ENCODE measurements around the gene RERE. TPM values are rescaled to one million over a fixed set of nuclear protein-coding genes. Genes with fewer than 3 reads are reported as not detected.

Gene RERE
- total RNA-seq, 1 donor from 2014 or later: 139 TPM

DNA sequence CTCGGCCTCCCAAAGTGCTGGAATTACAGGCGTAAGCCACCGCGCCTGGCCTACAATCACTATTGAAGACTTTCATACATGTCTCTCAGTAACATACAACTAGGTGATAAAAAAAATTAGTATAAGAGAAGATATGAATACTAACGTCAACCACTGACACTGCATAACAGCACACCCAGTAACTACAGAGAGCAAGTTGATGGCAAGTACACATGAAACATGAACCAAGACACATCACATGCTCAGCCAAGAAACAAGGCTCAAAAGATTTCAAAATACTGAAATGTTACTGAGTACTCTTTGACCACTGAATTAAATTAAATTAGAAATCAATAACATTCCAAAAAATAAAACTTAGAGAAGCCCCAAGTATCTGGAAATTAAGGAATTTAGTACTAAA is 331.4 kb downstream of the RERE start:
- intact Hi-C loops (cut with micrococcal nuclease): no loop called here
- peaks cover 8% of the 10 kb centered on the region for H3K4me1 Mint-ChIP-seq (ENCODE audit: low read depth)
- no peak for DNase-seq (ENCODE audit: low spot score)
- H3K4me3 Mint-ChIP-seq (ENCODE audit: low read depth): no peak overlapping the region
- H3K27me3 Mint-ChIP-seq (ENCODE audit: low read depth): no peaks in the 10 kb centered on the region
- H3K27ac Mint-ChIP-seq: no peak overlapping the region
- no peaks in the 10 kb centered on the region for H3K9me3 Mint-ChIP-seq
- peaks cover 40% of the 10 kb centered on the region for H3K36me3 Mint-ChIP-seq (ENCODE audit: low read depth)

DNA sequence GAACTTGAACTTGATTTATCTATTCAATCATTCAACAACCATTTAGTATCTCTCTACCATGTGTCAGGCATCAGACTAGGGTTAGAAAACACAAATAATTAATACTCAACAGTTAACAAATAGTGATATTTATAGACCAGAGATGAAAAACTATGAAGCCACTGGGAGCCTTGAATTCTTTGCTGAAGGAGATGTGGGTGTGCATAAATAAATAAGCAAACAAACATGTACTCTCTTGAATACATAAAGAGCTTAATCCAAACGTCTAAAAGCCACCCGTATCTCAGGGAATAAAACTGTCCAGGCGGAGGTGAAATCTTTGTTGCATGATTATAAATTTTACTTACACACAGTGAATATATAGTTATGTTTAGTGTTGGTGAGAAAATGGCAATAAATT is 333.9 kb downstream of the RERE start:
- Mint-ChIP-seq H3K4me3 (ENCODE audit: low read depth) (no peak overlapping the region), H3K4me1 (ENCODE audit: low read depth) (peaks cover 20% of the 10 kb centered on the region), H3K9me3 (no peaks in the 10 kb centered on the region), H3K27ac (no peak overlapping the region), H3K36me3 (ENCODE audit: low read depth) (peaks cover 40% of the 10 kb centered on the region), H3K27me3 (ENCODE audit: low read depth) (no peaks in the 10 kb centered on the region)
- DNase-seq (ENCODE audit: low spot score): no peak
- intact Hi-C loops (cut with micrococcal nuclease): no loop called here

DNA sequence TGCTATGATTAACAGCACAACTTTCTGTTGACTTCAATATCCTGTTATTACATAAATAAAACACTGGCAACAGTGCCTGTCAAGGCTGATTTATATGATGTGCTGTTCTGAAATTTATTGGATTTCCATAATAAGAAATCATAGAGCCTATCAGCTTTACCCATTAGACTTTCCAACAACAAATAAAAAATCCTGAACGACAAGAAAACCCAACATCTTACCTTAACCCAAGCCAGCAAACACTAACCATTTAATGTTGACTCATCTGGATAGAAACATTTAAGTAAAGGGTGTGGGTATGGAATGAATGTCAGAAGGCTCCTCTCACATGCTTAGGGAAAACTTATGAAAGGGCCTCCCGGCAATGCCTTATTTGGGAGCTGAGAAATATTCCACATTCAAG is 334.5 kb downstream of the RERE start:
- no peaks in the 10 kb centered on the region for H3K27me3 Mint-ChIP-seq (ENCODE audit: low read depth)
- no peak overlapping the region for H3K4me3 Mint-ChIP-seq (ENCODE audit: low read depth)
- intact Hi-C loops (cut with micrococcal nuclease): no loop called here
- peaks cover 43% of the 10 kb centered on the region for H3K36me3 Mint-ChIP-seq (ENCODE audit: low read depth)
- no peak for DNase-seq (ENCODE audit: low spot score)
- no peaks in the 10 kb centered on the region for H3K9me3 Mint-ChIP-seq
- H3K4me1 Mint-ChIP-seq (ENCODE audit: low read depth): peaks cover 26% of the 10 kb centered on the region
- H3K27ac Mint-ChIP-seq: no peak overlapping the region

DNA sequence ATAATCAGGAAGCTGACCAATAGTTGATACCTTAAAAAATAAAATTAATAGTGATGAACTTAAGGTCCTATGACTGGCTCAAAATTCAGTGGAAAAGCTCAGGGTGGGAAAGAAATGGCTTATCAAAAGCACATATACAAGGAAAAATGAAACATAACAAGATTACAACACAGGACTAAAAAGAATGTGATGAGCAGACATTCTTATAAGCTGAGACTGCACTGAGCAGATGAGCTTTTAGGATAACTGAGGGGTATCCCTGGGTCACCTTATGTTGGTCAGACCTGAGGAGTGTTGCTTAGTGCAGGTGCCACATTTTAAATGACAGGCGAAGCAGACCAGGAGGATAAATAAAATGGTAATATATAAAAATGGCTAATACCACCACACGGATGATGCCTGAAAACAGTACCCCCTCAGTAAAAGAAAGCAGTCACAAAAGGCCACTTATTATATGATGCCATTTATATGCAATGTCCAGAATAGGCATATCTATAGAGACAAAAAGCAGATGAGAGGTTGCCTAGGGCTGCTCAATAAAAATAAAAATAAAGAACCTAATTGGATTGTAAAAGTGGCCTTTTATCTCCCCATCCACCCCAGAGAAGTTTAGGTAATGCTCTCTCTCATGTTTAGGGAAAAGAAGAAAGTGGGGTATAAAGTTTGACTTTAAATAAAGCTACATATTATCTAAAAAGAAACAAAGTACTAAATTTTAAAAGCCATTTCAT is 335.6 kb downstream of the RERE start:
- H3K4me1 Mint-ChIP-seq (ENCODE audit: low read depth): peaks cover 37% of the 10 kb centered on the region
- DNase-seq (ENCODE audit: low spot score): no peak
- H3K9me3 Mint-ChIP-seq: no peaks in the 10 kb centered on the region
- intact Hi-C loops (cut with micrococcal nuclease): no loop called here
- H3K27ac Mint-ChIP-seq: no peak overlapping the region
- no peak overlapping the region for H3K4me3 Mint-ChIP-seq (ENCODE audit: low read depth)
- H3K36me3 Mint-ChIP-seq (ENCODE audit: low read depth): peaks cover 44% of the 10 kb centered on the region
- no peaks in the 10 kb centered on the region for H3K27me3 Mint-ChIP-seq (ENCODE audit: low read depth)

DNA sequence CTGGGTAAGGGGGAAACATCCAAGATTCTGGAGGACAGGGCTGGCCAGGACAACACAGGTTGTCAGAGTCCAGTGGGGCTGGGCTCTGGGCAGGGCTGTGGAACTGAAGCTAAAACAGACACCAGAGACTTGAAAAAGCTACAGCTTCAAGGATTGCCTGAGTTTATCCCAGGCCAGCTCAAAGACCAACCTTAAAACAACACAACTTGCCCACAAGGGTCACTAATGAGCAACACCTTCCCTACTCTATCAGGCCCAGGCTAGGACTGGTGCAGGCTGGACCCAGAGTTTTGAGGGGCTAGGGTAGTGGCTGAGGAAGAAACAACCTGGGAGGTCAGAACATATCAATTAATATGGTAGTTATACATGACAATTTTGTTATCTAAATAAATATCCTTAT is 338.9 kb downstream of the RERE start:
- Mint-ChIP-seq H3K27me3 (ENCODE audit: low read depth) (no peaks in the 10 kb centered on the region), H3K9me3 (no peaks in the 10 kb centered on the region), H3K27ac (peak overlapping the region; percentile 88), H3K4me3 (ENCODE audit: low read depth) (no peak overlapping the region), H3K36me3 (ENCODE audit: low read depth) (peaks cover 39% of the 10 kb centered on the region), H3K4me1 (ENCODE audit: low read depth) (peaks cover 54% of the 10 kb centered on the region)
- intact Hi-C loops (cut with micrococcal nuclease): no loop called here
- no peak for DNase-seq (ENCODE audit: low spot score)

DNA sequence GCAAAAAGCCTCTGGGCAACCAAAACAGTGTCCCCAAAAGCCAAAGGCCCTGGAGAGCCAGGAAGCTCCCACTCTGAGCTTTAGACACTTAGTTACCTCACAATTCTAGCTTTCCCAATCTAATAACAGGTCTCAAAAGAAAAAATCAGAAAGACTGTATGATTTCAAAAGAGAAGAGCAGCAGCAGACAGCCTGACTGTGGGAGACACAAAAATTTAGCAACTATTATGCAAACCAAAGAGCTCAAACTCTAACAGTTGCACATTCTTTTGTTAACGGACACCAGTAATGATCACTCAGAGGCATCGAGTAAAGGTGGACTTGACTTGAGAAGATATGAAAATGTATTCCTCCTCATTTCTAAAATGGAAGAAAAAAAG is 339.5 kb downstream of the RERE start:
- Mint-ChIP-seq H3K4me3 (ENCODE audit: low read depth) (no peak overlapping the region), H3K9me3 (no peaks in the 10 kb centered on the region), H3K27me3 (ENCODE audit: low read depth) (no peaks in the 10 kb centered on the region), H3K27ac (peak overlapping the region; percentile 88), H3K4me1 (ENCODE audit: low read depth) (peaks cover 57% of the 10 kb centered on the region), H3K36me3 (ENCODE audit: low read depth) (peaks cover 35% of the 10 kb centered on the region)
- intact Hi-C loops (cut with micrococcal nuclease): loop anchor here (1.0 kb wide), 7 partner anchors 18 to 82 kb away; no protein-coding TSS in a partner anchor
- DNase-seq (ENCODE audit: low spot score): no peak

DNA sequence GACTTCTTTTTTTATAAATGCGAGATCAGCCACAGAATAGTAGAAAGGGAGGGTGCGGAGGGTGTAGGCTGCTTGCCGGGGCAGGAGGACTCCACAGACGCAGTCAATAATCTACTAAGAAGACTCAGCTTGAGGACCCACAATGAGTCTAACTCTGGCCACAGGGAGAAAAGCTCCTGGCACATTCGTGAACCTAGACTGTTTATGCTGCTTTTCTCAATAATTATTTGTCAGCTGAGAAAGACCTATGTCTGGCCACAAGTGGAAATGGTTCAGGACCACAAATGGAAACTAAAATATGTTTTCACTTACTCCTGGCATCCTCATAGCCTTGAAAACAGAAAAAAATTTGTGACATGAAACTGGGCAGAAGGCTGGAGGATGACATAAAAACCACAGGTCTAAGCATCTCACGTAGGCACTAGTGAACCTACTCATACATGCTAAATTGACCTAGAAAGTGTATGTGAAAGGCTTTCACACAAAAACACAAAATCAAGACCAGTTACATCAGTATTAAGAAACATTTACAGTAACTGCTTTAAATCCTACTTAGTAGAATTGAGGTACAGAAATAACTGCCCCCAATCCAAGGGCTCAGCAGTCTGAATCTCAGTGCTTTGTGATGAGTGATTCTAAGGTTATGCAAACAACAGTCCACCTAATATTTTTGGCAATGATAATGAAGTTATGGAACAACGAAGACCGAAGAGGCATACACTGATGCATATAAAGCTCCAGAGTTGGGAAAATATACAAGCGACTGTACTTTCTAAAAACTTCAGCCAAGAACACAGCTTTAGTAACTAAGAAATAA is 340.1 kb downstream of the RERE start:
- Mint-ChIP-seq H3K36me3 (ENCODE audit: low read depth) (peaks cover 35% of the 10 kb centered on the region), H3K27me3 (ENCODE audit: low read depth) (no peaks in the 10 kb centered on the region), H3K4me1 (ENCODE audit: low read depth) (peaks cover 62% of the 10 kb centered on the region), H3K9me3 (no peaks in the 10 kb centered on the region), H3K4me3 (ENCODE audit: low read depth) (peak overlapping the region; percentile 47), H3K27ac (peak overlapping the region; percentile 88)
- intact Hi-C loops (cut with micrococcal nuclease): loop anchor here (1.0 kb wide), 7 partner anchors 19 to 83 kb away; no protein-coding TSS in a partner anchor
- no peak for DNase-seq (ENCODE audit: low spot score)

DNA sequence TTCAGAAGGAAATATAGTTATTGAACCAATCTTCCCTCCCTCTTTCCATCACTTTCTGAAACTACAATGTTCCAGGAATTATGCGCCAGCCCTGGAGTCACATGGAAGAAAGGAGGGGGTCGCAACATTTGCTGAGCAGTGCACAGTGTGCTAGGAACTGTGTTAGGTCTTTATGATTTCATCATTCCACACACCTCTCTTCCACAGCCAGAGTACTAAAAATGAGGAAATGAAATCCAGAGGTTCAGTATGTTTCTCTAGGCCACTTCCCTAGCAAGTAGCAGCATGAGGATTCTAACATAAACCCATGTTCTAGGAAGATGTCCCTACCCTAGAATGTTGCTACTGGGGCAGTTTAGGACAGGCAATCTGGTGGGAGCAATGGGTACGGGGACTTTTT is 341.4 kb downstream of the RERE start:
- H3K4me3 Mint-ChIP-seq (ENCODE audit: low read depth): no peak overlapping the region
- intact Hi-C loops (cut with micrococcal nuclease): no loop called here
- no peak overlapping the region for H3K27ac Mint-ChIP-seq
- no peak for DNase-seq (ENCODE audit: low spot score)
- H3K36me3 Mint-ChIP-seq (ENCODE audit: low read depth): peaks cover 33% of the 10 kb centered on the region
- peaks cover 65% of the 10 kb centered on the region for H3K4me1 Mint-ChIP-seq (ENCODE audit: low read depth)
- no peaks in the 10 kb centered on the region for H3K27me3 Mint-ChIP-seq (ENCODE audit: low read depth)
- no peaks in the 10 kb centered on the region for H3K9me3 Mint-ChIP-seq

DNA sequence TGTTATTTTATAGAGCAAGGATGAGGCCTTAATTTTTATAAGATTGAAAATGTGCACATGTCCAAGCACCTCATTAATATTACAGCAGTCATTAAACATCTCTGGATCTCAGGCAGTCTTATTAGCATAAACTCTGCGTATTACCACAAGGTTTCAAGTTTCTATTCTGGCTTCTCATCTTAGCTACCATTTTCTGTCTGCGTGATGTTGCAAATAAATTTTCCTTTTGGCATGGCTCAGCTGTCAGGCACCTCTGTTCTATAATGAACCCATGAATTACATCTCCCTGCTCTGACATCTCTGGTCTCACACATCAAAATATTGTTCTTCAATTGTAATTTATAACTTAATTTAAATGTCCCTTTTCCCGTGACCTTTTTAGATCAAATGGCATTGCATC is 343.1 kb downstream of the RERE start:
- H3K27me3 Mint-ChIP-seq (ENCODE audit: low read depth): no peaks in the 10 kb centered on the region
- H3K4me3 Mint-ChIP-seq (ENCODE audit: low read depth): no peak overlapping the region
- no peak overlapping the region for H3K27ac Mint-ChIP-seq
- no peaks in the 10 kb centered on the region for H3K9me3 Mint-ChIP-seq
- peaks cover 30% of the 10 kb centered on the region for H3K36me3 Mint-ChIP-seq (ENCODE audit: low read depth)
- intact Hi-C loops (cut with micrococcal nuclease): no loop called here
- DNase-seq (ENCODE audit: low spot score): no peak
- H3K4me1 Mint-ChIP-seq (ENCODE audit: low read depth): peaks cover 56% of the 10 kb centered on the region

DNA sequence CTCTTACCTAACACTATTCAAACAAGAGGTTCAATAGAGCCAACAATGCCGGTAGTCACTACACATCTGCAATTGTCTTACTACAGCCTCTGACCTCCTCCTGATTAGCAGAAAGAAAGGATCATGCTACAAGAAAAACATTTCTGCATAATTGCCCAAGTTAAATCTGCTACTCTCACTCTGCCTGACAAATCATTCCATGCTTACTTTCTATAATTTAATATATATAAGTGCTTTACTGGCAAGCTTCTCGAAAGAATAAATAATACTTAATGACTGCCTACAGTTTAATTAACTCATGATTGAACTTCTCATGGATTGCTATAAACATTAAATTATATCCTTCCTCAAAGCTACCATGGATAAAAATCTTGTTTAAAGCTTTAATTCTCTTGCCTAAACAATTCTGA is 343.5 kb downstream of the RERE start:
- Mint-ChIP-seq H3K4me3 (ENCODE audit: low read depth) (no peak overlapping the region), H3K4me1 (ENCODE audit: low read depth) (peaks cover 54% of the 10 kb centered on the region), H3K9me3 (no peaks in the 10 kb centered on the region), H3K27ac (no peak overlapping the region), H3K36me3 (ENCODE audit: low read depth) (peaks cover 28% of the 10 kb centered on the region), H3K27me3 (ENCODE audit: low read depth) (no peaks in the 10 kb centered on the region)
- DNase-seq (ENCODE audit: low spot score): no peak
- intact Hi-C loops (cut with micrococcal nuclease): loop anchor here (2.0 kb wide), 1 partner anchor 37 kb away; no protein-coding TSS in a partner anchor

DNA sequence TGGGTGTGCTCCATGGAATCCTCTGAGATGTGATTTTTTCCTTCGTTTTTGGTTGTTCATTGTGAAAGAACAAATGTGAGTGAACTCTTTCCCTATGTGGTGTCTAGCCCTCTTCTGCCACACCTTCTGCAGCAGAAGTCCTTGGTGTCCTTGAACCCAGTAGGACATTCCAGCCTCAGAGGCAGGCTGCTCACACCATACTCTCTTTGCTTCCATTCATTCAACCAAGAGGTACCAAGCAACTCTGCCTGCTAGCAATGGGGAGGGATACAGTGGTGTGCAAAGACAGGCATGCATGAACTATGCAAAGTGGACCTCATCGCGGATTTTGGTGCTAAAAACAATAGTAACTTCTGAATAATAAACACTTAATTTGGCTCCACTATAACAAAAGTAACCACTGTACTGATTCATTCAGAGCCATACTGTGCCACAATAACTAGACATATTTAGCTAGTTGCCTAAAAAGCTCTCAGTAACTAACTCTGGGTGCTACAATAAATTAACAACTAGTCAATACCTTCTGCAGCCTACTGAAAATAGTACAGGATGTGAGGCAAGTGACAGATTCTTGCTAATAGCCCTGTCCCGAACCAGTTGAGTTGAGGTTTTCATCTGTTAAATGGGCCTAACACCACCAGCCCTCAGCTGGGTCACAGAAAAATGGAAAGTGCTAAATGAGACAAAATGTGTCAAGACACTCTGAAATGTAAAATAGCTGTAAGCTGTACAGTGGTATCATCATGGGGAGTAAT is 344.1 kb downstream of the RERE start:
- Mint-ChIP-seq H3K9me3 (no peaks in the 10 kb centered on the region), H3K4me3 (ENCODE audit: low read depth) (no peak overlapping the region), H3K4me1 (ENCODE audit: low read depth) (peaks cover 50% of the 10 kb centered on the region), H3K27me3 (ENCODE audit: low read depth) (no peaks in the 10 kb centered on the region), H3K27ac (peak overlapping the region; percentile 58), H3K36me3 (ENCODE audit: low read depth) (peaks cover 23% of the 10 kb centered on the region)
- intact Hi-C loops (cut with micrococcal nuclease): loop anchor here (2.0 kb wide), 1 partner anchor 38 kb away; no protein-coding TSS in a partner anchor
- no peak for DNase-seq (ENCODE audit: low spot score)

DNA sequence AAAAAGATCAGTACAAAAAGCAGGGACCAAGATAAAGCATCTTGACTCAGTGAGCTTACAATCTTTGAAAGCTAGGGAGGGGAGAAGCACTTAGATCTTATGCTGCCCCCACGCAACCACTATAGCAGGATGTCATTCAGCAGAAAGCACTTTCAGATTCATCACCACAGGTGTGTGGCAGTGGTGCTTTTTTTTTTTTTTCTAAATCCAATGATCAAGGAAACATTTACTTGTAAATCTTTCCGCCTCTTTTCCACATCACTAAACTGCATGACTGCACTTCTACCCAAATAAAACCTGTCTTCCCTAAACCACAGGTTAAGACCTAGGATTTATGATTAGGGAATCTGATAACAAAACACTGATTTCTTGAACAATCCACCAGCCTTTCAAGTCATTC is 344.8 kb downstream of the RERE start:
- Mint-ChIP-seq H3K4me3 (ENCODE audit: low read depth) (no peak overlapping the region), H3K36me3 (ENCODE audit: low read depth) (peaks cover 17% of the 10 kb centered on the region), H3K27ac (peak overlapping the region; percentile 58), H3K9me3 (no peaks in the 10 kb centered on the region), H3K4me1 (ENCODE audit: low read depth) (peaks cover 44% of the 10 kb centered on the region), H3K27me3 (ENCODE audit: low read depth) (no peaks in the 10 kb centered on the region)
- intact Hi-C loops (cut with micrococcal nuclease): loop anchor here (1.0 to 2.0 kb wide), 3 partner anchors 38 to 77 kb away; no protein-coding TSS in a partner anchor
- peak; percentile 32 for DNase-seq (ENCODE audit: low spot score)

All from activated T-helper 2 cell treated with anti-CD3 and anti-CD28 coated beads, Interferon-gamma antibody, Interleukin-2, Interleukin-4, amounts not matched to agents 10 μg/mL and 5 μg/mL and 100 μg/mL, durations not matched to agents 14 hours and 24 hours and 36 hours (primary cell).